Breast epithelium (tissue), 3 donors: ENCODE data around the gene ZNF688.

ENCODE experiments used
- CTCF ChIP-seq, 3 donors: fragments of 450-650 bp; IDR thresholded peaks; one replicate each; pipeline ENCODE4 v1.5.1; 2016 to 2017; ENCODE audit warnings: antibody characterized with exemption in 3 of 3, mild to moderate bottlenecking in 3 of 3, moderate library complexity in 3 of 3
- POLR2A ChIP-seq: fragments of 450-650 bp; IDR thresholded peaks from one replicate; pipeline ENCODE4 v1.6.1; 2016; ENCODE audit warnings: antibody characterized with exemption, mild to moderate bottlenecking, moderate library complexity
- POLR2AphosphoS5 ChIP-seq, 3 donors: sonication (generic); formaldehyde crosslinking; IDR thresholded peaks; one replicate each; pipeline ENCODE4 v1.6.1; 2017; ENCODE audit warnings: antibody characterized with exemption in 3 of 3

DNA sequence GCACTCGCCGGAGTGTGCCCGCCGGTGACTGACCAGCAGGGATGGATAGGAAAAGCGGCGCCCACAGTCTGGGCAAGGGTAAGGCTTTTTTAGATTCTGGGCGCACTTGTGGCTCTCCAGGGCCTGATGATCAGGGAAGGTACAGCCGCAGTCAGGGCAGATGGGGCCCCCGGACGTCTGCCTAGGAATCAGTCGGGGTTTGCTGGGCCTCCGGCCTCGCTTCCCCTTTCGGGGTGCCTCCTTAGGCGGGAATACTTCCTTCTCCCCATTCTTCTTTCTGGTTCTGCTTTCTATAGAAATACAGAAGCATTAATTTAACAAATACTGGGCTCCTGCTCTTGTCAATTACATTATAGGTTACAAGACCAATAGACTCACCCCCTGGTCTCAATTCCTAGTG is 33.6 kb upstream of the ZNF688 start:
- TF ChIP-seq POLR2AphosphoS5 (IDR thresholded peaks at IDR 0.05) (no peak), CTCF (IDR thresholded peaks at IDR 0.05) (no peak), POLR2A (no peak)
